ENCODE results near the gene DNAI1.

The DNAI1 gene

GRCh38 chr9:34451135-34451534 is 7.5 kb upstream of the DNAI1 start:
- Histone ChIP-seq H3K9me3 (ENCODE audit: insufficient read depth, low read length) (no peaks in the 10 kb centered on the region), H3K36me3 (ENCODE audit: low read length) (no peaks in the 10 kb centered on the region), H4K20me1 (ENCODE audit: low read depth, low read length) (no peaks in the 10 kb centered on the region), H3K79me2 (ENCODE audit: insufficient read depth, low read length) (no peaks in the 10 kb centered on the region), H3K27ac (ENCODE audit: low read depth, low read length) (no peak overlapping the region), H3K4me3 (ENCODE audit: insufficient read depth, low read length, poor library complexity, severe bottlenecking) (no peak overlapping the region), H2AFZ (ENCODE audit: low read depth, low read length, severe bottlenecking) (no peak overlapping the region), H3K4me2 (ENCODE audit: low read depth, low read length, poor library complexity, severe bottlenecking) (no peak overlapping the region), H3K9ac (ENCODE audit: low read length) (no peak overlapping the region), H3F3A (ENCODE audit: insufficient read depth) (no peaks in the 10 kb centered on the region), H3K9me2 (replicated peaks; ENCODE audit: insufficient read depth, low read length) (no peaks in the 10 kb centered on the region), H3K27me3 (ENCODE audit: low read length) (no peaks in the 10 kb centered on the region)
- TF ChIP-seq EZH2phosphoT487 (conservative IDR thresholded peaks at IDR 0.05; ENCODE audit: low read length): no peak
- TF ChIP-seq CTCF (IDR thresholded peaks at IDR 0.05; ENCODE audit: insufficient read depth, low read length, poor library complexity, severe bottlenecking): no peak

GRCh38 chr9:34451545-34451944 is 7.1 kb upstream of the DNAI1 start:
- TF ChIP-seq CTCF (IDR thresholded peaks at IDR 0.05; ENCODE audit: insufficient read depth, low read length, poor library complexity, severe bottlenecking): no peak
- no peak for TF ChIP-seq EZH2phosphoT487 (conservative IDR thresholded peaks at IDR 0.05; ENCODE audit: low read length)
- Histone ChIP-seq H2AFZ (ENCODE audit: low read depth, low read length, severe bottlenecking) (no peak overlapping the region), H3K9me2 (replicated peaks; ENCODE audit: insufficient read depth, low read length) (no peaks in the 10 kb centered on the region), H3K79me2 (ENCODE audit: insufficient read depth, low read length) (no peaks in the 10 kb centered on the region), H3K4me3 (ENCODE audit: insufficient read depth, low read length, poor library complexity, severe bottlenecking) (no peak overlapping the region), H3K36me3 (ENCODE audit: low read length) (no peaks in the 10 kb centered on the region), H3K27ac (ENCODE audit: low read depth, low read length) (no peak overlapping the region), H3K4me2 (ENCODE audit: low read depth, low read length, poor library complexity, severe bottlenecking) (no peak overlapping the region), H3K9me3 (ENCODE audit: insufficient read depth, low read length) (no peaks in the 10 kb centered on the region), H4K20me1 (ENCODE audit: low read depth, low read length) (no peaks in the 10 kb centered on the region), H3F3A (ENCODE audit: insufficient read depth) (no peaks in the 10 kb centered on the region), H3K9ac (ENCODE audit: low read length) (no peak overlapping the region), H3K27me3 (ENCODE audit: low read length) (no peaks in the 10 kb centered on the region)

GRCh38 chr9:34452568-34452967 is 6.0 kb upstream of the DNAI1 start:
- H3K4me2 ChIP-seq (ENCODE audit: low read depth, low read length, poor library complexity, severe bottlenecking): no peak overlapping the region
- no peak overlapping the region for H3K4me3 ChIP-seq (ENCODE audit: insufficient read depth, low read length, poor library complexity, severe bottlenecking)
- no peak overlapping the region for H3K9ac ChIP-seq (ENCODE audit: low read length)
- H3K79me2 ChIP-seq (ENCODE audit: insufficient read depth, low read length): no peaks in the 10 kb centered on the region
- no peaks in the 10 kb centered on the region for H3K36me3 ChIP-seq (ENCODE audit: low read length)
- H2AFZ ChIP-seq (ENCODE audit: low read depth, low read length, severe bottlenecking): no peak overlapping the region
- H3F3A ChIP-seq (ENCODE audit: insufficient read depth): no peaks in the 10 kb centered on the region
- H3K9me3 ChIP-seq (ENCODE audit: insufficient read depth, low read length): no peaks in the 10 kb centered on the region
- no peaks in the 10 kb centered on the region for H3K27me3 ChIP-seq (ENCODE audit: low read length)
- no peak overlapping the region for H3K27ac ChIP-seq (ENCODE audit: low read depth, low read length)
- no peaks in the 10 kb centered on the region for H3K9me2 ChIP-seq (replicated peaks; ENCODE audit: insufficient read depth, low read length)
- H4K20me1 ChIP-seq (ENCODE audit: low read depth, low read length): no peaks in the 10 kb centered on the region
- TF ChIP-seq CTCF (IDR thresholded peaks at IDR 0.05; ENCODE audit: insufficient read depth, low read length, poor library complexity, severe bottlenecking): no peak
- TF ChIP-seq EZH2phosphoT487 (conservative IDR thresholded peaks at IDR 0.05; ENCODE audit: low read length): no peak

All from SU-DHL-6 (cell line).